Endometrial microvascular endothelial cells (primary cell): Measurements from ENCODE around the gene TPRG1L. TPM values are rescaled to one million over a fixed set of nuclear protein-coding genes. Genes with fewer than 3 reads are reported as not detected.
"Not testable (repeated sequence)": the region's sequence is repeated elsewhere in the genome, so short reads cannot be mapped to it uniquely, and the experiment has no call there.

Experiments used
- in situ Hi-C: cut with HindIII; loops from 2 replicates; pipeline ENCODE4 v1.10.0; 2017; ENCODE audit warnings: low sequenced_read_pairs, low pct_unique_long_range_greater_than_20kb; ENCODE audit errors: inconsistent ontology term
- total RNA-seq: library from RNA; depleted of rRNA; stranded (reverse); fragments of >200 nt; gene quantifications from one replicate; pipeline ENCODE4 v1.2.3, GENCODE V29; 2015; ENCODE audit errors: inconsistent ontology term

The TPRG1L gene
- total RNA-seq, 1 donor from 2014 or later, result 35.4 TPM

DNA sequence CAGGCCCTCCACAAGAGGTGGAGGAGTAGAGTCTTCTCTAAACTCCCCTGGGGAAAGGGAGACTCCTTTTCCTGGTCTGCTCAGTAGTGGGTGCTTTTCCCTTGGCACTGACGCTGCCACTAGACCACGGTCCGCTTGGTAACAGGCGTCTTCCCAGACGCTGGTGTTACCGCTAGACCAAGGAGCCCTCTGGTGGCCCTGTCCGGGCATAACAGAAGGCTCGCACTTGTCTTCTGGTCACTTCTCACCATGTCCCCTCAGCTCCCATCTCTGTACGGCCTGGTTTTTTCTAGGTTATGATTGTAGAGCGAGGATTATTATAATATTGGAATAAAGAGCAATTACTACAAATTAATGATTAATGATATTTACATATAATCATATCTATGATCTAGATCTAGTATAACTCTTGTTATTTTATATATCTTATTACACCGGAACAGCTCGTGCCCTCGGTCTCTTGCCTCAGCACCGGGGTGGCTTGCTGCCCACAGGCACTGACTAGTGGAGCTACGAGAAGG lies 3.6 kb upstream of the TPRG1L start:
- in situ Hi-C loops, result not testable (repeated sequence)

DNA sequence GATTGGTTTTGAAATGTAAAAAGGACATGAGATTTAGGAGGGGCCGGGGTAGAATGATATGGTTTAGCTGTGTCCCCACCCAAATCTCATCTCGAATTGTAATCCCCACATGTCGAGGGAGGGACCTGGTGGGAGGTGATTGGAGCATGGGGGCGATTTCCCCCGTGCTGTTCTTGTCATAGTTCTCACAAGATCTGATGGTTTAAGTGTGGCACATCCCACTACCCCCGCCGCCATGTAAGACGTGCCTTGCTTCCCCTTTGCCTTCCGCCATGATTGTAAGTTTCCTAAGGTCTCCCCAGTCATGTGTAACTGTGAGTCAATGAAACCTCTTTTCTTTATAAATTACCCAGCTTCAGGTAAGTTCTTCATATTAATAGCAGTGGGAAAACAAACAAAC lies 2.7 kb upstream of the TPRG1L start:
- in situ Hi-C loops, result not testable (repeated sequence)

DNA sequence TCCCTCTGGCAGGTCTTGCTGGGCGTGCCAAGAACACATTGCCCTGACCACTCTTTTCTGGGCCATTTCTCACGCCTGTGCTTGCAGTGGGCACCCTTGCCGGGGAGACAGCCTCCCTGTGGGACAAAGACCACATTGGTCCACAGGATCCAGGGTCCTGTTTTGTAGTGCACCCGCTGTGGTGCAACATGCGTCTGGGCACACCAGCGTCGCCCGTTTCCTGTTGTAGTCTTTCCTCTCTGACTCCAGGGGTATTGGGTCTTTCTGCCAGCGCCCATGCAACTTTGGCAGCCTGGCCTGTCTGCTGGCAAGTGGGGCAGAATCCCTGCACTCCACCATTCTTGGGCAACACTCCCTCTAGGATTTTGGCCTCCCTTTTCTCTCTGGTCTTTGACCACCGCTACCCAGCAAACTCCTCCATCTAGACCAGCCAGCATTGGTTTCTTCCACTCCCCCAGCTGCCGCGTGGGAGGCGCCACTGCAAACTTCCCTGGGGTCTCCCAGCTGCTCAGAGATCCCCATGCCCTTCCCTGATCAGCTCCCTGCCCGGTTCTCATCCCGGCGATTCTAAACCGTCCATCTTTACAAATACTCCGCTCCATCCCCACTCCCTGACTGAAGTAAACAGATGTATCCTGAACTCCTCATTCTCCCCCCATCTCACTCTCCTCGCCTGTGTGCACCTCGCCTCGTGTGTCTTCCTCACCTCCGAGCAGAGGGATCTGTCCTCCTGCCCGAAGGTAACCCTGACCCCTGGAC lies 1.2 kb upstream of the TPRG1L start:
- in situ Hi-C loops, result no loop called here

DNA sequence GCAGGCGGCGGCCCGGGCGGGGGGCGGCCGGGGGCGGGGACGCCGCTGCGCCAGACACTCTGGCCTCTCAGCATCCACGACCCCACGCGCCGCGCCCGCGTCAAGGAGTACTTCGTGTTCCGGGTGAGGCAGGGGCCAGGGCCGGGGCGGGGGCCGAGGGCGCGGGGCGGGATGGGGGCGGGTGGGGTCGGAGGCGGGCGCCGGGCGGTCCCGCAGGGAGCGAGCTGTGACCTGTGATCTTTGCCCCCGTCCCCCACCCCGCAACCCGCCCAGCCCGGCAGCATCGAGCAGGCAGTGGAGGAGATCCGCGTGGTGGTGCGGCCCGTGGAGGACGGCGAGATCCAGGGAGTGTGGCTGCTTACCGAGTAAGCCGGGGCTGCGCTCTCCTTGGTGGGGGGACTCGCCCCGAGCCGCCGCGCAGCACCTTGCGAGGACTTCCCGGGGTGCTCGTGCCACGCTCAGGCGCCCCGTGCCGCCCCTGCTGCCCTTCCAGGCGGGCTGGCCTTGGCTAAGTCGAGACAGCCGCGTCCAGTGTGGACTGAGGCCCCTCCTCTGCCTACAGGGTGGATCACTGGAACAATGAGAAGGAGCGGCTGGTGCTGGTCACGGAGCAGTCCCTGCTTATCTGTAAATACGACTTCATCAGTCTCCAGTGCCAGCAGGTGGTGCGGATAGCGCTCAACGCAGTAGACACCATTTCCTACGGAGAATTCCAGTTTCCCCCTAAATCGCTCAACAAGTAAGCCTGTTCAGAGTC lies 514 bp downstream of the TPRG1L start:
- in situ Hi-C loops, result no loop called here

DNA sequence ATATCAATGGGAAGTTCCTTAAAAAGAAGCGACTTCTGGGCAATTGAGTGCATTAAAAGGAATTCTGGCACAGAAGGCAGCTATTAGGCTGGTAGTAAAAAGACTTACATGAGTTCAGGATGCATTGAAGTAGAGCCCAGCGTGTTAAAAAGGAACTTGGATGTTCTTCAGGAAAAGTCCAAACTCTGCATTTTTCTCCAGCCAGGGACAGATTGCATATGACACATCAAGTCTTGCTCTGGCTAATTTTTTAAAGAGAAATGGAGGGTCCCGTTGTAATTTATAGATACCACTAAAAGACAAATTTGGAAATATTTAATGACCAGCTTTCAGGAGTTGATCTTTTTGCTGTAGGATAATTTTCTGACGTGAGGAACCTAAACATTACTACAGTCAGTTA lies 1.2 kb downstream of the TPRG1L start:
- in situ Hi-C loops, result no loop called here

DNA sequence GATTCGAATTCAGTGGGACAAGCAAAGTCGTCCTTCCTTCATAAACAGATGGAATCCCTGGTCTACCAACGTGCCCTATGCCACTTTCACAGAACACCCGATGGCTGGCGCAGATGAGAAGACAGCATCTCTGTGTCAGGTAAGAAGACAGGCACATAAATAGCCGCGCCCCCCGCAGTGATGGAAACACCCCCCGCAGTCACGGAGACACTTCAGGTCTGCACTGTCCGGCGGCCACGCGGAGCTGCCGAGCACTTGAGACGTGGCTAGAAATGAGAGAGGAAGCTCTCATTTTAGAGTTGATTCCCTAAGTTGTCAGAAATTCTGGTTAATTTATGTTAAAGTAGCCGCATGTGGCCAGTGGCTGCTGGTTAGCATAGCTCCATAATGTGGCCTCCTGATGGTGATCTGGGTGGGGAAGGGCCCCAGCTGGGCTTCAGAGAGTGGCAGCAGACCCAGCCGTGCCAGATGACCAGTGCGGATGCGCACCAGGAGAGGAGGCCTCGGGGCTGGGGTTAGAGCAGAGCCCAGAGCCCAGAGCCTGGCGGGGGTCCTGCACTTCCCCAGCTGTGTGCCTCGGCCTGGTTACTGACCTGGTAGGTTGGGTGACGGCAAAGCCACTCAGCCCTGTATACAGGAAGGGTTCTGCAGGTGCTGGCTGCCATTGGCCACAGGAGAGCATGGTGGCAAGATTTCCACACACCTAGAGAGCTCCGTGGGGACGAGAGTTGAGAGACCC lies 2.9 kb downstream of the TPRG1L start:
- in situ Hi-C loops, result no loop called here

DNA sequence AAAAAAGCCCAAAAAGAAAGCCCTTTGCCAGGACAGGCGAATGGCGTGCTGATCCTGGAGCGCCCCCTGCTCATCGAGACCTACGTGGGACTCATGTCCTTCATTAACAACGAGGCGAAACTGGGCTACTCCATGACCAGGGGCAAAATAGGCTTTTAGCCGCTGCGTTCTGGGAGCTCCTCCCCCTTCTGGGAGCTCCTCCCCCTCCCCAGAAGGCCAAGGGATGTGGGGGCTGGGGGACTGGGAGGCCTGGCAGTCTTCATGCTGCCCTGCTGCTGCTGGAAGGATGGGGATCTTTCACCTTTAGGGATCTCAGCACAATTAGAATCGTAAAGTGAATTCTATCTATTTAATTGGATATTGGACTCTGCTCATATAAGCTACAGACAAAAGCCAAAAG lies 3.6 kb downstream of the TPRG1L start:
- in situ Hi-C loops, result no loop called here

DNA sequence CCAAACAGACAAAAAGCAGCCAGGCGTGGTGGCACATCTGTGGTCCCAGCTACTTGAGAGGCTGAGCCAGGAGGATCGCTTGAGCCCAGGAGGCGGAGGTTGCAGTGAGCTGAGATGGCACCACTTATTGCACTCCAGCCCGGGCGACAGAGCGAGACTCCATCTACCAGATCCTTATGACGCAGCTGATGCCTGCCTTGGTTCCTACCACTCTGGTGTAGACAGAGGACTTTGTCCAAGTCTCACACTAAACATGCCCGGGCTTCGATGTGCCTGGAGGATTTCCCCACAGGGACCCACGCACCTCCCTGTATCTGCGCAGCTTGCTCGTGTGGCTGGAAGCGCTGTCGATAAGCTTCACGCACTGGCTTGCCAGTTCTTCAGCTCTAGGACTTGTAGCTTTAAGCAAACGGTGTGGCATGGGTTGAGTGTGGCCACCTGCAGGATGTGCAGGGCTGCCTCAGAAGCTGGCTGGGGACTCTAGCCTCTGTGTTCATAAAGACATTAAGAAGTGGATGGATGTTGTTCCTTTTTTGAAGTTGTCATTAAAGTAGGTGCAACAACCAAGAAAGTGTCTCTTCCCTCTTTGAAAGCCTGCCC lies 4.8 kb downstream of the TPRG1L start:
- in situ Hi-C loops, result no loop called here

DNA sequence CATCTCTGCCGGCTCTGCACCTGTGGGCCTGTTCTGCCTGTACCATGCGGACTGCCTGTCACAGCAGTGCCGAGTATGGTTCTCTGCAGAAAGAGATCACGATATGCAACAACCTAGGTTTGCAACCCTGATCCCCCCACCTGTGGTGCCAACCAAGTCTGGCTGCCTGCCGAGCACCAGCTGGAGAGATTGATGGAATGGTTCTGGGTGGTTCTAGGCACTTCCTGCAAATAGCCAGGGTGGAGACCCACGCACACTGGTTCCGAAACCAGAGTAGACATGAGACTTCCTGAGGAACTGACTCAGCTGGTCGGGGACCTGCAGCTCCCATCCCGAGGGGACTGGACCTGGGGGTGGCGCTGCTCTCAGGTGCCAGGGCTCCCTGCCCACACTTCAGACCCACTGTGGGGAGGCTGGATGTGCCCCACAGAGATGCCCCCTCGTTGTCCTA lies 5.4 kb downstream of the TPRG1L start:
- in situ Hi-C loops, result no loop called here

DNA sequence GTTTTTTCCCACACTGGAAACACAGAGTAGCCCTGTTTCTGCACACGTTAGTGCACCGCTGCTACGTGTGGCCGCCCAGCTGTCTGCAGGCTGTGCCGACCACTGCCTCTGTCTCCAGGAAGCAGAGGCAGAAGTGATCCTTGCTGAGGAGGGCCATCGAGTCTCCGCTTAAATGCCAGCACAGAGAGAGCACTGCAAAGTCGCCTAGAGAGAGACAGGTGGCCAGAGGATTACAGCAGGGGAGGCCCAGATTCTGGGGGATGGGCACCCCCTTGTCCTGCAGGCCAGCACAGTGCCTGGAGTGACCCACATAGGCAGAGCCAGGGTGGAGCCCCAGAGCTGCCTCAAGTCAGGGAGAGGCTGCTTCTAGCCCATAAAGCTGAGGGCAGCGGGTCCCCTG lies 6.1 kb downstream of the TPRG1L start:
- in situ Hi-C loops, result no loop called here

DNA sequence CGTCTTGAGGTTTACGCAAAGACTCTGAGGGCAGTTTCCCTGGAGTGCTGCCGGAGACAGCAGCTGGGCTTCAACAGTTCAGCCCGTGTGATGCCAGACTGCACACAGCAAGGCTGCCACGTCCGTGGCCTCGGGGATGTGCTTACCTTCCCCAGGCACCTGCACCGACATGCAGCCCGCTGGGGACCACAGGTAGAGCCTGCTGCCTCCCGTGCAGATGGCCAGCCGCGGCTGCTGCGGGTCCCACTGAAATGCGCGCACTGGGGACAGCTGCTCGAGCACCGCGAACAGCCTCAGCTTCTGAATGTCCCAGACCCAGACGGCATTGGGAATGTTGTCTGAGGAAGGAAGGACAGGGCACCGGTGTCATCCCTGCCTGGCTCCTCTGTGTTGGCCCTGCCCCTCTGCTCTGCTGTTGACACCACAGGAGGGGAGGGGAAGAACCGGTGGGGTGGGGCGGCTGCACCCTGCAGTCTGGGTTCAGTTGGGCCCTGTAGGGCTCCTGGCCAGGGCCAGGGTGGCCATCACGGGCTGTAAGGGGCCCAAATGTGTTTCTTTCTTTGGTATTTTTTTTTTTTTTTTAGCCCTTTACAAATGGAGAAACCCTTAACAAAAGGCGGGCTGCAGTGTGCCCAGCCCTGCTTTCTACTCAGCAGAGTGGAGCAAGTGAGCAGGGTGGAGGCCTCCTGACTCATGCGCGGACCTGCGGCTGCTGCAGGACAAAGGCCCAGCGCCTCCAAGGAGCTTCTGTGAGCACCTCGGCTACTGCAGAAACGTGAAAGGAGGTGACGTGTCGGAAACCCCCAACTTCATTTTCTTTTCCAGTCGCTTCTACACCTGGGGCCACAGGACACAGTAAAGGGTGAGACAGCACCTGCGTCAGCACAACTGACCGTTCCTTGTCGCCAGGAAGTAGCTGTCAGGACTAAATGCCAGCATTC lies 6.8 kb downstream of the TPRG1L start:
- in situ Hi-C loops, result no loop called here

DNA sequence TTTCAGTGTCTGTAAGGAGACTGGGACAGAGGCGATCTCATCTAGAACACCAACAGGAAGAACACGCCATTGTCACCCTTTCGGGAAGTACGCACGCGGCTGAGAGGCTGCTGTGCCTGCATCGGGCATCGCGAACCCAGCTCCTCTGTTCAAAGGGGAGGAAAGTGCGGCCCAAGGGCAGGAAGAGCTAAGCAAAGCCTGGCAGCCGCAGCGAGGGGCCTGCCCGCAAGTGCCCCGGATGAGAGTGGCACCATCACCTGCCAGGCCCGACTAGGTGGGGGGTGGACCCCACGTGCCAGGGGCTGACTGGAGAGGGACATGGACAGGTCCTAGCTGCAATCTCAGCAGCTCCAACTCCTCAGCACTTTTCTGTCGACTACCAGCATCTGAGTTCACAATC lies 7.5 kb downstream of the TPRG1L start:
- in situ Hi-C loops, result no loop called here

DNA sequence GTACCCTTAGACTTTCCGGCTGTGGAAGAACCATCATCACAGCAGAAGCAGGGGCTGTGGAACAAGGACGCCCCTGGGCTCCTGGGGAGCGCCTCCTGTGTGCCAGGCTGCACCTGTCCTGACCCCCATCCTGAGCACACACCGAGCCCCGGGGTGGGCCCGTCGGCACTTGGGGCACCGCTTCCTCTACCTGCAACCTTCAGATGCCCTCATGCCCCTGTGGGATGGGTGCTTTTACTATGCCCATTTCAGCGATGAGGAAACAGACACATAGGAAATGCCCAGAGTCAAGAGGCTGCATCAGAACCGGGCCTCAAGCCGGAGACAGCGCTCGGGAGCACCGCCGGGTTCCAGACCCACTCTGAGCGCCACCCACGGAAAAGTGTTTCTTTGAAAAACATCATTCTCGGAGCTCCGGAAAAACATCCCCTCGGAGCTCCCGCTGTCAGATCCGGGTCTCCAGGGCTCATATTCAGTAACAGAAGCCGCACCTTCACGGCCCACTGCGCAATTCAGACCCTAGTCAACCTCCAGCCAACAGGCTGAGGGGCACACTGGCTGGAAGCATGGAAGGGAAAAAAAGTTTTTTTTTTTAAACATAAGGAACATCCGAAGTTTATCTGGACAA lies 8.0 kb downstream of the TPRG1L start:
- in situ Hi-C loops, result no loop called here

DNA sequence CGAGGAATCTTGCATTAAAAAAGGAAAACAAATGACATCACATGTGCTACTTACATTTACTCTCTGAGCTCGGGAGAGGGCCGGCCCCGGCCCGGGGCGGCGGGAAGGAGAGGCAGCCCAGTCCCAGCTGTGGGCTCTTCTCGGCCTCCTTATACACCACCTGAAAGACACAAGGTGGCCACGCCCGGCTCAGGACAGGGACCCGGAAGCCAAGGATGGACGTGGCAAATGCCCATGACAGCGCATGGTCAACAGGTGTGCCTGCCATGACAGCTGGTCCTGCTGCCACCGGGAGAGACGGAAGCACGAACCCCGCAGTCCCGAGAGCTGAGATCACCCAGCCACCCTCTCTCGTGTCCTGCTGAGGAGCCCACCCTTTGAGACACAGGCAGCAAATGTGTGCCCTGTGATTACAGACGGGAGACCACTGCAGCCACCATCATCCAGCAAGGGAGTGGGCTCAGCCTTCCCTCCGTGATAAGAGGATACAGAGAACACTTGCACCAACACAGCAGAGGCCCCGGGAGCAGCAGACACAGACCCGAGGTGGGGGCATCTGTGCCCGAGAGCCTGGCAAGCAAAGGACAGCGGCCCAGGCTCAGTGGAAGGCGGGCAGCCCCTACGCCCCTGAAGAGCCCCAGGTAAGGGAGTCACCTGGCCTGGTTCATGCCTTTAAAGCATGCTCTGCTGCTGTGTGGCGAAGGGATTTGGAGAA lies 8.7 kb downstream of the TPRG1L start:
- in situ Hi-C loops, result no loop called here

DNA sequence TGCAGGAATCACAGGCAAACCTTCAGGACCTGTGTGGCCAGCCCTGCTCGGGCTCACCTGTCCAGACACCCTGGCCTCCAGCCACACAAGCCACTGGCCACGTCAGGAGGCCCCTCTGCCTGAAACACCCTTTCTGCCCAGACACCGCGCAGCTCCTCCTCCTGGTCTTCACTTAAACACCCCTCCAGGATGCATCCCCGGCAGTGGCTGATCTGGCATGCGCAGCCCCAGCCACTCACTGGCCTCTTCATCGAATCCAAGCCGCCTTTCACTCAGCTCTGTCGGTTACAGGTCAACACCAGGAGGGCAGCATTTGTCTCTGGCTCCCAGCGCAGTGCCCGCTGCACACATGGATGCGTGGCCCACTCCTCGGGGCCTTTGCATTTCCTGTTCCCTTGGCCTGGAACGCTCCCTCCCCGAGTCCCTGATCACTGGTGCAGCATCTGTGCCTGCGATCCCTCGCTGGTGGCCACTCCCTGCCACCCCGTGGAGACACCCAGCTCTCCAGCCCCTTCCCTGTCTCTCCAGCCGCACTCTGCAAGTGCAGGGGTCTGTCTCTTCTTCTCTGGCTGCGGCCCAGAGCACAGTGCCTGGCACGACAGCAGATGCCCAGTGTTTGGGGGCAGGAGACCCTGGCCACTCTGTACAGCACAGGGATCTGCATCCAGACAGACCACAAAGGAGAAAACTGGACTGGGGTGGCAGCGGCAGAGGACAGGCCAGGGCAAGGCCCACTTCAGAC lies 9.4 kb downstream of the TPRG1L start:
- in situ Hi-C loops, result no loop called here

DNA sequence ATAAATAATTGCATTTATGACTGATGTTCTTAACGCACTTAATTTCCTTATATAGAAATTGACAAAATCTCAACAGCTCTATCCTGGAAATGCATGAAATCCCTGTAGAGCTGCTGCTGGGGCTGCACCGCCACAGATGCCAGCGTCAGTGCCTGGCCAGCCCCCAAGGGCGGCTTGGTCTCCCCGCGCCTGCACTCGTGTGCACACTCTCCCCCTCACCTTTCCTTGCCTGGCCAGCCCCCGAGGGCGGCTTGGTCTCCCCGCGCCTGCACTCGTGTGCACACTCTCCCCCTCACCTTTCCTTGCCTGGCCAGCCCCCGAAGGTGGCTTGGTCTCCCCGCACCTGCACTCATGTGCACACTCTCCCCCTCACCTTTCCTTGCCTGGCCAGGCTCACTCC lies 11.3 kb downstream of the TPRG1L start:
- in situ Hi-C loops, result no loop called here

DNA sequence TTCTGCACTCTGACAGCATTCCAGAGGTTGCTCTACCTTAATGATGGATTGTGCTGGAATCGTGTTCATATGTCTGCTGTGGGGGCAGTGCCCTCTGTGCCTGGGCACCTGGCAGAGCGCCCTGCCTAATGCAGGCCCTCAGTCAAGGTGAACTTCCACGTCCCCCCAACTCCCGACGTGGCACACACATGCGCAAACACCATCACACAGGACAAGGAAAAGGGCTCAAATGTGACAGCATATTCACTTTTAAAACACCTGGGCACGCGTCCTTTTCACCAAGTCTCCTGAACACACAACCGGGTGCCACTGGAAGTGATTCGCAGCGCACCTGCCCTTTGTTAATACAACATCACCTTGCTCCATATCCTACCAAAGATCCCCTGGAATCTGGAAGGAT lies 11.7 kb downstream of the TPRG1L start:
- in situ Hi-C loops, result no loop called here
